Epithelial cell of esophagus (primary cell): ENCODE results near the gene TOMM34.

Source experiments
- DNase-seq: peaks from one replicate; pipeline ENCODE4 v3.0.0; 2010; ENCODE audit warnings: low read depth
- H3K4me3 ChIP-seq: 2 replicates; pipeline ENCODE4 v1.5.1; 2011; ENCODE audit warnings: mild to moderate bottlenecking, low read length, control low read depth
- CTCF ChIP-seq: IDR thresholded peaks from 2 replicates; pipeline ENCODE4 v1.5.1; 2011; ENCODE audit warnings: low read depth, mild to moderate bottlenecking, low read length, control low read depth, inconsistent platforms; ENCODE audit not compliant: insufficient read depth; ENCODE audit errors: missing control alignments

TOMM34 gene

GRCh38 chr20:44894959-44895358, 65.2 kb downstream of the TOMM34 start:
- TF ChIP-seq CTCF: no peak
- no peak for DNase-seq
- no peak overlapping the region for H3K4me3 ChIP-seq
